ENCODE measurements around the gene SCFD2. TPM values are rescaled to one million over a fixed set of nuclear protein-coding genes. Genes with fewer than 3 reads are reported as not detected.

Gene SCFD2
- total RNA-seq, 3 donors from 2014 or later = 22.8 to 33.8 (median 25.0) TPM

DNA sequence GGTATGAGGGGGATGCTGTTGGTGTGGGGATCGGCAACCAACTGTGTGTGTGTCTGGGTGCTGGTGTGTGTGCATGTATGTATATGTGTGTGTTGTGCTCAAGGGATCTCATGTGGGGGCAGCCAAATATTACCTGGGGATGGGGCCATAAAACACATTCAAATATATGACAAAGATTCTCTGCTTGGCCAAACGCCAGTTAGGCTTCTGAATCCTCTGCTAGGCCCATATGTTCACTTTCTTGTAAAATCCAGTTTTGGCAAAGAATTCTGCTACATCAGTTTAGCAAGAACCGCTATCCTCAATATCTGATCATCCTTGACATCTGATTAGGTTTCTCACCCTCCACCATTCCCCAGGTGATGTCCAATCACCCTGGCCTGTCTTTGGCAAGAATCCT lies 397.2 kb downstream of the SCFD2 start:
- no peak for DNase-seq (ENCODE audit: low spot score in 2 of 2)
- no peaks in the 10 kb centered on the region for H3K4me1 ChIP-seq
- intact Hi-C loops (cut with DNase I; ENCODE audit: low total_unique reads) = no loop called here
- no peaks in the 10 kb centered on the region for H3K36me3 ChIP-seq
- no peaks in the 10 kb centered on the region for H3K27me3 ChIP-seq
- TF ChIP-seq, protein P1, sequence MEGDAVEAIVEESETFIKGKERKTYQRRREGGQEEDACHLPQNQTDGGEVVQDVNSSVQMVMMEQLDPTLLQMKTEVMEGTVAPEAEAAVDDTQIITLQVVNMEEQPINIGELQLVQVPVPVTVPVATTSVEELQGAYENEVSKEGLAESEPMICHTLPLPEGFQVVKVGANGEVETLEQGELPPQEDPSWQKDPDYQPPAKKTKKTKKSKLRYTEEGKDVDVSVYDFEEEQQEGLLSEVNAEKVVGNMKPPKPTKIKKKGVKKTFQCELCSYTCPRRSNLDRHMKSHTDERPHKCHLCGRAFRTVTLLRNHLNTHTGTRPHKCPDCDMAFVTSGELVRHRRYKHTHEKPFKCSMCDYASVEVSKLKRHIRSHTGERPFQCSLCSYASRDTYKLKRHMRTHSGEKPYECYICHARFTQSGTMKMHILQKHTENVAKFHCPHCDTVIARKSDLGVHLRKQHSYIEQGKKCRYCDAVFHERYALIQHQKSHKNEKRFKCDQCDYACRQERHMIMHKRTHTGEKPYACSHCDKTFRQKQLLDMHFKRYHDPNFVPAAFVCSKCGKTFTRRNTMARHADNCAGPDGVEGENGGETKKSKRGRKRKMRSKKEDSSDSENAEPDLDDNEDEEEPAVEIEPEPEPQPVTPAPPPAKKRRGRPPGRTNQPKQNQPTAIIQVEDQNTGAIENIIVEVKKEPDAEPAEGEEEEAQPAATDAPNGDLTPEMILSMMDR (IDR thresholded peaks at IDR 0.05) = no peak
- no peak for TF ChIP-seq POLR2AphosphoS5 (IDR thresholded peaks at IDR 0.05)
- no peak for TF ChIP-seq POLR2A (IDR thresholded peaks at IDR 0.05)
- no peak overlapping the region for H3K27ac ChIP-seq
- no peaks in the 10 kb centered on the region for H3K9me3 ChIP-seq
- no peak overlapping the region for H3K4me3 ChIP-seq

DNA sequence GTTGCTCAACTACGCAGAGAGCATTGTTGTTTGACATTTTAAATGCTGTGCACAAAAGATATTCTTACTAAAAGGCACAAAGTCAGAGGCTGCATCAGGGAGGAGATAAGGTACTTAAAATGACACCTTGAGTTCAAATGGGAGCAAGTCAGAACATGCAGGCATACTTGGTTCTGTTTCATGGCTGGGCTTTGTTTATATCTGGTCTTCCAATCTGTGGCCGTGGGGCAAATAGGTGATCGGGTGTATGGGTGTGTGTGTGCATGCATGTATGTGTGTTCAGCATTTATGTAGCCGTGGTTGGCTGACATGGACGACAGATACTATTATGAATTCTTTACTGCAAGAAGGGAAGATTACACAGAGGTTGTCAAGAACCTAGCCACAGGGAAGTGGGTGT lies 397.6 kb downstream of the SCFD2 start:
- Histone ChIP-seq H3K27me3 (no peaks in the 10 kb centered on the region), H3K27ac (no peak overlapping the region), H3K4me1 (no peaks in the 10 kb centered on the region), H3K4me3 (no peak overlapping the region), H3K9me3 (no peaks in the 10 kb centered on the region), H3K36me3 (no peaks in the 10 kb centered on the region)
- no peak for TF ChIP-seq POLR2AphosphoS5 (IDR thresholded peaks at IDR 0.05)
- no peak for TF ChIP-seq POLR2A (IDR thresholded peaks at IDR 0.05)
- TF ChIP-seq, protein P1 (IDR thresholded peaks at IDR 0.05) = no peak
- no peak for DNase-seq (ENCODE audit: low spot score in 2 of 2)
- intact Hi-C loops (cut with DNase I; ENCODE audit: low total_unique reads) = no loop called here

DNA sequence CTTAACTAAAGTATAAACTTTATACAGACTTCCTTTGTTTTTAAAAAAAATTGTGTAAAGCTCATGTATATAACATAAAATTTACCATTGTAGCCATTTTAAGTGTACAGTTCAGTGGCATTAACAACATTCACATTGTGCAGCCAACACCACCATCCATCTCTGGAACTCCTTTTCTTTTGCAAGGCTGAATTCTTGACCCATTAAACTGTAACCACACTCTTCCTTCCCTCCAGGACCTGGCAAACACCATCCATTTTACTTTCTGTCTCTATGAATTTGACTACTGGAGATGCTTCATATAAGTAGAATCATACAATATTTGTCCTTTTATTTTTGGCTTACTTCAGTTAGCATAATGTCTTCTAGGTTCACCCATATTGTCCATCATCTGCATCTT lies 399.1 kb downstream of the SCFD2 start:
- DNase-seq (ENCODE audit: low spot score in 2 of 2) = no peak
- Histone ChIP-seq H3K4me3 (no peak overlapping the region), H3K36me3 (no peaks in the 10 kb centered on the region), H3K4me1 (no peaks in the 10 kb centered on the region), H3K9me3 (no peaks in the 10 kb centered on the region), H3K27ac (no peak overlapping the region), H3K27me3 (no peaks in the 10 kb centered on the region)
- intact Hi-C loops (cut with DNase I; ENCODE audit: low total_unique reads) = no loop called here
- TF ChIP-seq POLR2A (IDR thresholded peaks at IDR 0.05) (no peak), POLR2AphosphoS5 (IDR thresholded peaks at IDR 0.05) (no peak)
- TF ChIP-seq, protein P1 (IDR thresholded peaks at IDR 0.05) = no peak

DNA sequence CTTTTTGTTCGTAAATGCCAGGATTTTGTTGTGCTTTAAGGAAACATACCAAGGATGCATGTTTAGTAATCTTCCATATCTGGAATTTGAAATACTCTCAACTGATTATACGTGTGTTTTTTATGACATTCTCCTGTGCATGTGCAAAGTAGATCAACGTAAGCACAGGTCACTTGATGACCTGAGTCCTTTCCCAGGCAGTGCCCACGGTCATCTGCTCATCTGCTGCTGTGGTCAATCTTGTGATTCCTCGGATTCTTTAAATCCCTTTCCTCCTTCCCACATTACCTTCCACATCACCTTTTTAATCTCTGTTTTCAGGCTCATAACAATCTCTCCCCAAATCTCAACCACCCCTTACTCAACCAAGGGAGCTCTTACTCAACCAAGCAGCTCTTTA lies 399.7 kb downstream of the SCFD2 start:
- DNase-seq (ENCODE audit: low spot score in 2 of 2) = no peak
- no peak overlapping the region for H3K4me3 ChIP-seq
- TF ChIP-seq POLR2AphosphoS5 (IDR thresholded peaks at IDR 0.05) = no peak
- no peak for TF ChIP-seq POLR2A (IDR thresholded peaks at IDR 0.05)
- TF ChIP-seq, protein P1 (IDR thresholded peaks at IDR 0.05) = no peak
- H3K27me3 ChIP-seq = no peaks in the 10 kb centered on the region
- H3K4me1 ChIP-seq = no peaks in the 10 kb centered on the region
- H3K27ac ChIP-seq = no peak overlapping the region
- no peaks in the 10 kb centered on the region for H3K36me3 ChIP-seq
- intact Hi-C loops (cut with DNase I; ENCODE audit: low total_unique reads) = no loop called here
- no peaks in the 10 kb centered on the region for H3K9me3 ChIP-seq

DNA sequence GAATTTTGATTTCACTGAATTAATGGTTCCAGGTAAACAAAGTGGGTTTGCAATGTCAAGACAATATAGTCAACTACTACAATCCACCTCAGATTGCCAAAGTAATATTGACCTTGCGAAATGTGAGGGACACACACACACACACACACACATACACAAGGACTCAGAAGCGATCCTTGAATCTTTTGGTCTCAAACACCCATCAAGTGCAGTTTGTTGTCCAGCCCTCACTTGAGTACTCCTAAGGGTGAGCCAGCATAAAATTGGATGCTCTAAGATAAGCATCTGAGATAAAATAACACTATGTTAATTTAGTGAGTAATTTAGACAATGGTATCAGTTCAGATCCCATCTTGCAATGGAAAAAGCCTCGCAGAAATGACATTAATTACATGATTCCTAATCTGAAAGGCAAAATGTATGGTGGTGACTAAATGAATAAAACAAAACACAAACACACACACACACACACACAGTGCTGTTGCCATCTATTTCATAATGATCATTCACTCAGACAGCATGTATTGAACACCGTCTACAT lies 401.2 kb downstream of the SCFD2 start:
- Histone ChIP-seq H3K4me1 (no peaks in the 10 kb centered on the region), H3K27ac (no peak overlapping the region), H3K36me3 (no peaks in the 10 kb centered on the region), H3K4me3 (no peak overlapping the region), H3K27me3 (no peaks in the 10 kb centered on the region), H3K9me3 (no peaks in the 10 kb centered on the region)
- TF ChIP-seq, protein P1 (IDR thresholded peaks at IDR 0.05) = no peak
- TF ChIP-seq POLR2AphosphoS5 (IDR thresholded peaks at IDR 0.05) (no peak), POLR2A (IDR thresholded peaks at IDR 0.05) (no peak)
- DNase-seq (ENCODE audit: low spot score in 2 of 2) = no peak
- intact Hi-C loops (cut with DNase I; ENCODE audit: low total_unique reads) = no loop called here
